Adrenal gland (tissue), 5 donors: ENCODE measurements around the gene POLL.

Experiments used
- CTCF ChIP-seq, 6 experiments: fragments of 450-650 bp in 4 of 6; fragments of 200-600 bp in 2 of 6; sonication (generic) in 1 of 6; IDR thresholded peaks; 1 replicate in 5 of 6; 2 replicates in 1 of 6; pipeline versions ENCODE4 v1.5.1 to v1.8.0; 2016 to 2021; ENCODE audit warnings: antibody characterized with exemption in 6 of 6, mild to moderate bottlenecking in 2 of 6, moderate library complexity in 1 of 6
- POLR2A ChIP-seq, 2 donors: fragments of 450-650 bp; IDR thresholded peaks; one replicate each; pipeline ENCODE4 v1.6.1; 2017; ENCODE audit warnings: antibody characterized with exemption in 2 of 2, mild to moderate bottlenecking in 2 of 2, moderate library complexity in 1 of 2
- donor health status: DM: no; HTN: no; CAD: no.

- TF ChIP-seq CTCF (IDR thresholded peaks at IDR 0.05) = no peak
- no peak for TF ChIP-seq POLR2A (IDR thresholded peaks at IDR 0.05)
Measured at GRCh38 chr10:101577121-101577871, 10.8 kb downstream of the POLL start.
